HS-27A (cell line): Measurements from ENCODE around the gene HOXB3.

Experiments used
- DNase-seq: peaks from one replicate; pipeline ENCODE4 v3.0.0-alpha.2; 2012; ENCODE audit warnings: low read depth, missing footprints

Gene HOXB3

GRCh38 chr17:48500435-48501426 is 89.3 kb downstream of the HOXB3 start:
- no peak for DNase-seq

- no peak for DNase-seq
Measured at GRCh38 chr17:48499735-48500434, 90.2 kb downstream of the HOXB3 start.

- DNase-seq = no peak
Measured at GRCh38 chr17:48499248-48499647, 90.8 kb downstream of the HOXB3 start.
